HUDEP-2 (cell line): ENCODE measurements around the gene OPN4.

Experiments
- DNase-seq, 76 experiments: peaks; one replicate each; lab custom pipeline; 2025; ENCODE audit not compliant: unreplicated experiment in 76 of 76; lab: John Stamatoyannopoulos, UW

The OPN4 gene

GRCh38 chr10:86698207-86698940 is 44.0 kb downstream of the OPN4 start:
- no peak for DNase-seq

DNA sequence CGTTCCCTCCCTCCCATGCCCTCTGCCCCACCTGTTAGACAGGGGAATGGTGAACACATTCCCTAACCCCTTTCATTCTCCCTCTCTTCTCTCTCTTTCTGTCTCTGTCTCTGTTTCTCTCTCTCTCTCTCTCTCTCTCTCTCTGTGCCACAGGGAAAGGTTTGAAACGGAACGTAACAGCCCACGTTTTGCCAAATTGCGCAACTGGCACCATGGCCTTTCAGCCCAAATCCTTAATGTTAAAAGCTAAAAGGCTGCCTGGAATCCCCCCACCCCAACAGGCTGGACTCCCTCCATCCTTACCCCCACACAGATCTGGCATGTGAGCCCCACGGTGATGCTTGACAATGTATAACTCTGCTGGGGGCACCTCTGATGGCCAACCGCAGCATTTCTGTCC is 44.8 kb downstream of the OPN4 start:
- no peak for DNase-seq

GRCh38 chr10:86699541-86699940 is 45.2 kb downstream of the OPN4 start:
- no peak for DNase-seq

DNA sequence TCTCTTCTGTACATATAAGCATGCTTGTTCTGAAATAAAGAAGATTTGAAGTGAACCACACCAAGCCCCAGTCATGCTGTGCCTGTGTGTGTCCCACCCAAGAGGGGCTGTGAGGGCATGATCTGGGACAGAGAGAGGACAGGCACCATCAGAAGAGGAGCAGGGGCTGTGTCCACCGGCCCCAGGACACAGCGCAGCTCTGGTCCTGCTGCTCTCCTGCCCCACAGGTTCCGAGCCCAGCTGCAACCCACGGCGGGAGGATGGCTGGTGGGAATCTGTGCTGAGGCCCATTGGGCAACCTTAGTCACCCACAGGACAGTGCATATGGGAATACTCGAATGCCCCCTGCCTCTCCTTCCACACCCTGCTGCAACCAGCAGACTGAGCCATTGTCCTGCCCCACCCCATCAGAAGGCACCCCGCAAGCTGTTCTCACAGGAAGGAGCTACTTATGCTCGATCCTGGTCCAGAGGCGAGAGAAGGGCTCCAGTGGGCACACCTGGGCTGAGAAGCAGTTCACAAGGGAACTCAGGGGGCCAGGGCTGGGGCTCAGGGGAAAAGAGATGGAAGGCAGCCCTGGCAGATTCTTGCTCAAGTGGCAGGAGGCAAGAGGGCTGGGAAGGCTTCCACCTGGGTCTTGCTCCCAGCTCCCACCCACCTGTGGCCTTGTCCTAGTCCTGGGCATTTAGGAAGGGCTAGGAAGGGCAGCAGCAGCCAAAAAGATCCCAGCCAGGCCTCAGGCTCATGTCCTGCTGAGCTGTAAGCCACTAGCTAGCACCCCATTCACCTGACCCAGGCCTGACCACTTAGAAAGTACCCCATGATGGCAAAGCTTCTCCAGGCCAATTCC is 45.9 kb downstream of the OPN4 start:
- DNase-seq = no peak

GRCh38 chr10:86700851-86701617 is 46.7 kb downstream of the OPN4 start:
- no peak for DNase-seq

- DNase-seq = no peak
Measured at GRCh38 chr10:86703176-86703575, 48.8 kb downstream of the OPN4 start.

DNA sequence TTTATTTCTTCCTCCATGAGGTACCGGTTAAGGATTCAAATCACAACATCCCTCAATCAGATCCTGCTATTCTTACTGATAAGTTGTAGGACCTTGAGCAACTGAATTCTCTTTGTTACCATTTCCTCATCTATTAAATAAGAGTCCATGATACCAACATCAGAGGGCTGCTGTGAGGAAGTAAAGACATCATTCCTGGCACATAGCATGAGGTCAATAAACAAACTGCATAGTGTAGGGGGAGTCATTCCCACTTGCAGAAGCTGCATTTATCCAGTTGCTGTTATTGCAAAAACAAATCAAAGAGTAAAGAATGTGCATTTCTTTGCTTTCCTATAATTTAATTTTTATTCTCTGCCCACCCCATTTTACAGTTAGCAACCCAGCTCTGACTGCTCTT is 50.8 kb downstream of the OPN4 start:
- DNase-seq = no peak

DNA sequence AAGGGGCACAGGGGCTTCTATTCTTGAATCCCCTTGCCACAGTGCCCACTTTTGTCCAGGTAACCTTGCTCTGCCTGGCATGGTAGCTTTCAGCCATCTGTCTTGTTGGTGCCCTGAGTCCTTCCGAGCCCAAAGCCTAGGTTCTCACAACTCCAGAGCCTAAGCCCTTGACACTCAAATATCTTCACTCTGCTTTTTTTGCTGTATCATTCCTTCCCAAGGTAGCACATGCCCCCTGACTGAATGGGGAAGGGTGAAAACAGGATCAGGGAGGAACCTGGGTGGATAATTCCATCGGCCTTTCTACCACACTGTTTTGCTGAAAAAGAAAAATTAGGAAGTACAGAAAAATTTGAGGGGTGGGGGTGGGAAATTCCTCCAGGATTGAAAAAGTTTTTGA is 51.6 kb downstream of the OPN4 start:
- DNase-seq = no peak

- DNase-seq = no peak
Measured at GRCh38 chr10:86706401-86706841, 52.1 kb downstream of the OPN4 start.

DNA sequence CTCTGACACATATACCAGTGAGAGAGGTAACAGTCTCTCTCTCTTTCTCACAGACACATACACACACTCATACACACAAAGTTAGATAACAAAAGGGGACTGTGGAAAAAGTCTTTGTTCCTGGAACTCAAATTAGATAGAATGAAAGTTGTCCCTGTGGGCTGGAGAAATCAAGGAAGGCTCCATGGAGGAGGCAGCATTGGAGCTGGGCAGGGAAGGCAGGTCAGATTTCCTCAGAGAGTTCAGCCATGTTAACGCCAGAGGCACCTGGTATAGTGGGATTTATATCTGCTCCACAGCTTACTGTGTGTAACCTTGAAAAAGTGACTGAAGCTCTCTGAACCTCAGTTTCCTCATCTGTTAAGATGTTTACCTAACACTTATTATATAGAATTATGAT is 52.6 kb downstream of the OPN4 start:
- no peak for DNase-seq

DNA sequence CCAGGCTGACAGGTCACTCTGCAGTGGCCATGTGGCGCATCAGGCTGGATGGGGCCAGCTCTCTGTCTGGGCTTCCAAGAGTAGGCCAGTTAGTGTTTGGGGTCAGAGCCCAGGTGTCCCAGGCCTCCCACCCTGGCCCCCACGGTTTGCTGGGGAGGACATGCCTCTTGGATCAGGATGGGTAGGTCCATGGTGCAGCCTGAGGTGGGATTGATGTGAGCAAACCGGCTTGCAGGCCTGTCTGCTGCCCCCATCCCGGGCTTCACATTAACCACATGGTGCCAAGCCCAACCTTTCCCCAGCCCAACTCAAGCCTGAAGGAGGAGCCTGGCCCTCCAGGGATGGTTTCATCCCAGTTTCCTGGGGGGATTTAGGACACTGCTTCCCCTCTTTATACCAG is 53.2 kb downstream of the OPN4 start:
- no peak for DNase-seq

DNA sequence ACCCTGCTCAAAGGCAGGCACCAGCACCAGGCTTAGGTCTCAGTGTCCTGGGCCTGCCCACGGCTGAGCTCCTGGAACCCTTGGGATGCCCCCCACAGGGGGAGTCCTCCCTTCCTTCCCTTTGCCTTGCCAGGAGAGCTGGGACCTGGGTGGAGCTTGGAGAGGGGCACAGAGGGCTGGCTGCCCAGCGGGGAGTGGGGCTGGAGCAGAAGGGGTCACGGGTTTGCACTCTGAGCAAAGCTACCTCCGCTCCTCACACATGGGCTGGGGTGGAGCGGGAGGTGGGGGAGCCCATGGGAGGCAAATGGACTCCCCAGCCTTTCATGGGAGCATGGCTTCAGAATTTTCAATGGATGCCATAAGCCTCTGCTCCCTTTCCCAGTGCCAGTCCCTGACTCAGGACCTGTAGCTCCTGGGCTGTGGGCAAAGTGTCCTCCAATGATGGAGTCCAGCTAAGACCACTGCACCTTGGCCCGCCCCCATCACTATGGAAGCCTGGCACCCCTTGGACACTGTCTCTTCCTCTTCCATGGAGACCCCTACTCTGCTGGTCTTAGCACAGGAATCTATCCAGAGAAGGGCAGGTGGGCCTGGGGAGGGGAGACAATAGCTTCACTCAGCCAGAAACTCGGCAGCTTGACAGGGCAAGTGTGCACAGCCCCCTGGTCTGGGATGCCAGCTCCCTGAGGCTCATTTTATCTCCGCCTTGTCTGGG is 53.9 kb downstream of the OPN4 start:
- no peak for DNase-seq

DNA sequence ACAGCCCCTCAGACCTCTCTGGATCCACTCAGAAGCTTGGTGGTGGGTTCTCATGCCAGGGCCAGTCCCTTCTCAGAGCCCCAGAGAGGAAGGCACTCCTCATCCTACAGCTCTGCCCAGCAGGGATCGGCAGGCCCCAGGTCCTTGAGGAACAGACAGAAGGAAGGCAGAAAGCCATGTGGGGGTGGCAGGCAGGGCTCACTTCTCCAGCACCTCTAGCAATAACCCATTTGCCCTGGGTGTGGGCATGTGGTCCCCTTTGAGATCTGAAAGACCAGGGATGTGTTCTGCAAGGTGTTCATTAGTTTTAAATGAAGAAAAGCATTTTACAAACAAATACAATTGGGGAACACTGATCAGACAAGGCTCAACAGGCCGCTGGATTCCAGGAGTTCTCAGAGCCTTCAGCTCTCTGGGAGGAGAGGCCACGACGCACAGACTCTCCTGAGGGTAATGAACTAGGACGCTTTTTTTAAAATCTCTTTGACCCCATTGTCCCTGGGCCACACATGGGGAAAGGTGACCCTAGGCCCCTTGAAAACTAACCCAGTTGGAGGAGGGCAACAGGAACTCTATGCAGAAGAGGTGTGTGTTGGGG is 54.5 kb downstream of the OPN4 start:
- no peak for DNase-seq

DNA sequence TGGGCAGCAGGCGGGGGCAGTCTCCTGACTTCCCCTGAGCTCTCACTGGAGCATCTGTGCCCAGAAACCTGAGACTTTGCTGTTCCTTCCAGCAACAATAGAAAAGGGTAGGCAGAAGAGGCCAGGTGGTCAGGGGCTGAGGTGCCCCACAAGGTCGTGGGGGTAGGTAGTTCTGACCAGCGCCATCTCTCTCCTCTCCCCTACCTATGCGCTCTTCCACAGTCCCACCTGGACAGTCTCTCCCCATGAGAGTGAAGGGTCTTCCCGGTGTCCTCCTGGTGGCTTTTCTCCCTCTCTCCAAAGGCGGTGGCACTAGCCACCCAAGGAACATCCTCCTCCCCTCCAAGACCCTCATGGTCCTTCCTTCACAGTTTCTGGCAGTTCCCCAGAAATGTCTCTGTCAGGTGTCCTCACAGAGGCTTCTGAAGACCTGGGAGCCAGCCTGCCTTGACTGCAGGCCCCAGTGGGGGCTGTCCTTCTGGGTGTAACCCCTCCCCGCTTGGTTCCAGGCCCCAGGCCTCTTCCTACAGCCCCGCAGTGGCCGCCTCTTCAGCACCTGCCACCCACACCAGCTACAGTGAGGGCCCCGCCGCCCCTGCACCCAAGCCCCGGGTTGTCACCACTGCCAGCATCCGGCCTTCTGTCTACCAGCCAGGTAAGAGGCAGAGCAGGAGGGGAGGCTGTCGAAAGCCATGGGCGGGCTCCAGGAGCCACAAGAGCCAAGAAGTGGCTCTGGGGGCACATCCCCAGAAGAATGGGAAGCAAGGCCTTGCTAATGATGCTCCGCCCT is 55.2 kb downstream of the OPN4 start:
- no peak for DNase-seq

DNA sequence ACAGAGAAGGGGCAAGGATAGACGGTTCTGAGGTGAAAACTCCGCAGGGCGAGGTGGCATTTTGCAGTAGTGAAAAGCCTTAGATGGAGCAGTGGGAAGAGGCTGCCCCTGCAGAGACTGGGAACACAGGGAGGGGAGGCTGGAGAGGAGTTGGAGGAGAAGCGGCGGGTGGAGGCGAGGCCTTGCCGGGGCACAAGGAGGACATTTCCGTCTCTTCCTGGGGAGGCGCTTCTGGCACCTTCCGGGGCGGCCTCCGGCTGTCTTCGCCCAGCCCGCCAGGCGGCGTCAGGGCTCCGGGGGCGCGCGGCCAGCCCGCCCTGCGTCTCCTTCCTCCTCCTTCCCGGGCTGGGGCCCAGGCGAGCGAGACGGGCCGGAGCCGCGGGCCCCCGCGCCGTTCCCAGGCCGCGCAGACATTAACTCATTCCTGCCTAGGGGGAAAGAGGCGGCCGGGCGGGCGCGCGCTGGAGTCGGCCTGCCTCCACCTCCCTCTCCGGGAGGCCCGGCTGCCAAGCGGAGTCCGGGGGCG is 56.7 kb downstream of the OPN4 start:
- DNase-seq = peak in 74 of 76 experiments; percentile 19 to 87 (median 74)

GRCh38 chr10:86711513-86712316 is 57.4 kb downstream of the OPN4 start:
- DNase-seq = peak in 25 of 76 experiments; percentile 9 to 56 (median 35)

- no peak for DNase-seq
Measured at GRCh38 chr10:86712317-86712707, 58.0 kb downstream of the OPN4 start.

- no peak for DNase-seq
Measured at GRCh38 chr10:86715156-86715795, 60.9 kb downstream of the OPN4 start.
